GM21723 (cell line): ENCODE measurements around the gene AMBRA1.
A peak's percentile ranks its signal among the peaks of the same experiment; 100 is the strongest.

Experiments
- ATAC-seq: cut with Tn5 transposase; IDR thresholded peaks from one replicate; pipeline ENCODE4 v1.9.1; 2021; ENCODE audit warnings: mild to moderate bottlenecking, moderate library complexity; ENCODE audit not compliant: unreplicated experiment

Gene AMBRA1

DNA sequence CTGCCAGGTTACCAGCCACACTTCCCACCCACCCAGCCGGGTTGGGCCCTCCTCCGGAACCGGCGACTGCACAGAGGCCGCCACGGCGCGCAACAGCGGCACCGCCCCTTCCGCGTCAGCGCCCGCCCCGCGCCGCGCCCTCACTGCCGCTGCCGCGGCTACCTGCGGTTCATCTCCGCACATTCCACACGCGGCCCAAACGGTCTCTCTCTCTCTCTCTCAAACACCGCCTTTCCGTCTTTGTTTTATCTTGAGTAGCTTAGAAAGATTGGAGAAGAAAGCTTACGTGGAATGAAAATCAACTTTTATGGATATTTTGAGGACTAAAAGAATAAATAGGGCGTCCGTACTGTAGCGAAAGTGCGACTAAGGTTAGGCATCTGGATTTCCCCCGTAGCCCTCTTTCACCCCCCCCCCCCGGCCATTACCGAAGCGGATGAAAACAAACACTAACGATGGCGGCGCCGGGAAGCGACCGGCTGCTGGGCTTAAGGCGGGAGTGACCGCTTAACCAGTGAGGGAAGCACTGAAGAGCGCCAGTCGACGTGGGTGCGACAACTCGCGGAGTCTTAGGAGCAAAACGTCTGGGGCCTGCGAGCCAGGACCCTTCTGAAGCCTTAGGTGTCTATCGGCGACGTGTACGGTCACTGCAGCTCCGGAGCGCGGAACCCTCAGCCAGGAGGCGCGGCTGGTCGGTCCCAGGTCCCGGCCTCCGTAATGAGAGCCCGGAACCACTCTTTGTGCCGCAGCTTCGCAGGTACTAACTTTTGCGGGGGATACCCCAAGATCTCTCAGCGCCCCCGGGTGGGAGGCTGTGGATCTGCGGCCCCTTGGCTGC is 23.5 kb upstream of the AMBRA1 start, which contains the start of the genes ATG13 and HARBI1:
Gene ATG13, plus strand, starts transcription at position 420 of the 838 bp plus-strand sequence. CDS start 26,739 bp downstream, outside the sequence.
Gene HARBI1, minus strand, starts transcription at position 94 of the 838 bp plus-strand sequence. CDS start 990 bp downstream, outside the sequence.
- peak; percentile 92 for ATAC-seq

DNA sequence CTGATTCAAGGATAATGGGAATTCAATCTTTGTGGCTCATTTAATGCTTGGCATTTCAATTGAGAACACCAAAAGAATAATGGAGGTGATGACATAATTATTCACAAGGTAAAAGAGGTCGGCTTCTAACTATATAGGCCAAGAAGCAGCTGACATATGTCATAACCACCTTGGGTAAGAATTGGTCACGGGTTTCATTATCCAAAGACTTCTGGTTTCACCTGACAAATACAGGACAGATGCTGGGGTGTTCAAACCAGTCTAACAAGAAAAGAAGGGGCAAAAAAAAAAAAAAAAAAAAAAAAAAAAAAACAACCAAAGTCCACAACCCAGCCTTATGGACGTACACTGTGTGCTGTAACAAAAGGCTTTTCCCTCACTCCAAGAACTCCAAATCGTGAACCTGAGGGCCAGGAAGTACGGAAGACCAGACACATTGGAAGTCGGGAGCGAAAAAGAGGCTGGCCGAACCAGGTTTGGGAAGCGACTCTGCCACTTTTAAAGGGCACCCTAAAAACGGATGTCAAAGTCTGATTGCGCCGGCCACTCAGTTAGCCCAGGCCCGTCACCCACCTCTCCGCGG is 22.8 kb upstream of the AMBRA1 start:
- no peak for ATAC-seq

DNA sequence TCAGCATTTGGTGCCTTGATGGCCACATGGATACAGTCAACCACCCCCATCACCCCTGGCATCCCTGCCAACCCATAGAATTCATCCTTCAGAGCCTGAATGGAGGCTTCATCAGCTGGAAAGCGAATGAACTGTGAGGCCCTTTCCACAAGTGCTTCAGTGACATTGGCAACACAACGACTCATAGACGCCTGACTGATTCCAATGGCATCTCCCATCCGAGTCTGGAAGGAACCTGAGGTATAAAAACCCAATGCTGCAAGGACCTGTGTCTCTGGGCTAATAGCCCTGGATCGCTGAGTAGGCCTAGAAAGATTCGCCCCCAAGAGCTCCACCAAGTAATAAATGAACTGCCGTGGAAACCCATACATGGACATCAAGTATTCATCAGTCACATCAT is 21.9 kb upstream of the AMBRA1 start:
- ATAC-seq: no peak

DNA sequence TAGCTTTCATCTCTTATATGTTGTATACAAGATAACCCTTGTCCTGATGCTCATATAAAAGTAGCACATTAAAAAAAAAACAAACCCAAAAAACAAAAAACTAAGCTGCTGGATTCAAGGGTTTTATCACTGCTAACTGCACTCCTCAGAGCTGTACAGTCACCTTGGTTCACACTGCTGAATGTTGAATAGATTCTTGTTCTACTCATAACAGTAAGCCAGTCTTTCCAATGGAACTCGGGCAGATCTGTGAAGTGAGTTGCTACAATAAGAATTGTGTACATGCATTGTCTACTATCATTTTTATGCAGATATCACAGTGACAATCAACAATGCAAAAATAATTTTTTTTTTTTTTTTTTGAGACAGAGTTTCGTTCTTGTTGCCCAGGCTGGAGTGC is 18.5 kb upstream of the AMBRA1 start:
- no peak for ATAC-seq

DNA sequence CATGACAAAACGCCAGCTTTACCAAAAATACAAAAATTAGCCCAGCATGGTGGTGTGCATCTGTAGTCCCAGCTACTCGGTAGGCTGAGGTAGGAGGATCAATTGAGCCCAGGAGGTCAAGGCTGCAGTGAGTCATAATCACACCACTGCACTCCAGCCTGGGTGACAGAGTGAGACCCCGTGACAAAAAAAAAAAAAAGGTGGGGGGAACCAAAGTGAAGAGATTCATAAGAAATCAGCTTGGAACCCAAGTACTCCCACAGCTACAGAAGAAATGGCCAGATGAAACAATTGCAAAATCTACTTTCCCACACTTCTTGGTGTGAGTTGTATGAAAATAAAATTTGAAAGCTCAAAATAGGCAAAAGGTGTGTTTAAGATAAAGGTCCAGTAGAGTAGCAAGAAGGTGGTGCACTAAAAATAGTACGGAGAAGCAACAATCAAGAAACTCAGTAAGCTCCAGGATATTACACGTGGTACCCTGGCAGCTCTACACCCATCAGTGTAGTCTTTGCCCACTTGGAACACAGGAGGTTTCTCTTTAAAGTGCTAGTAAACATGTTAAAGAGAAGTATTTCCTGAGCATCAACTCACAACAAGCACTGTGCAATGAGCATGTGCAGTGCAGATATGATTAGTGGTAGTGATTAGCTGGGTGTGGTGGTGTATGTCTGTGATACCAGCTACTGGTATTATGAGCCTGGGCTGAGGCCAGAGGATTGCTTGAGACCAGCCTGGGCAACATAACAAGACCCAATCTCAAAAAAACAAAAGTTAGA is 17.9 kb upstream of the AMBRA1 start:
- no peak for ATAC-seq

DNA sequence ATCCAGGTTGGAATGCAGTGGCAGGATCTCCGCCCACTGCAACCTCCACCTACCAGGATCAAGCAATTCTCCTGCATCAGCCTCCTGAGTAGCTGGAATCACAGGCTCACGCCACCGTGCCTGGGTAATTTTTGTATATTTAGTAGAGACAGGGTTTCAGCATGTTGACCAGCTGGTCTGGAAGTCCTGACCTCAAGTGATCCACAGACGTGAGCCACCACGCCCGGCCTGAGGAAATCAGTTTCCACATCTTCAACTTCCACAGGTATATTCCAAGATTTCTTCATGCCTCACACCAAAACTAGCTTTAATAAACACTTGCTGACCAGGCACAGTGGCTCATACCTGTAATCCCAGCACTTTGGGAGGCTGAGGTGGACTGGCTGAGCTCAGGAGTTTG is 15.6 kb upstream of the AMBRA1 start:
- no peak for ATAC-seq

DNA sequence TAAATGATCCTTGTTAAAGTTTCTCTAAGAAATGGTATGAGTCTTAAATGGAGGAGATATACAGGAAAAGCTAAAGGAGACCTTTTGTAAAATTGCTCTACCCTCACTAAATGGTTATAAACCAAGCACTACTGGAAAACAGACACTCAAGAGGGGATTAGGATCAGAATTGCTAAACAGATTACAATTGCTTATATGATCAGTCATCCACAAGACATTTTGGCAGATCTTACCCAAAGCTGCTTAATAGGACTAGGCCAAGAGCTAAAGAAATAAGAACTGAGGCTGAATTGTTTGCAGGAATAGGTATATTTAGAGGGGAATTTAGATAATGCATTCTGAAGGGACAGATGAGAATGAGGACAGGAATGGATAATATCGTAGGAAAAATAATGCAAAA is 13.7 kb upstream of the AMBRA1 start:
- ATAC-seq: no peak

DNA sequence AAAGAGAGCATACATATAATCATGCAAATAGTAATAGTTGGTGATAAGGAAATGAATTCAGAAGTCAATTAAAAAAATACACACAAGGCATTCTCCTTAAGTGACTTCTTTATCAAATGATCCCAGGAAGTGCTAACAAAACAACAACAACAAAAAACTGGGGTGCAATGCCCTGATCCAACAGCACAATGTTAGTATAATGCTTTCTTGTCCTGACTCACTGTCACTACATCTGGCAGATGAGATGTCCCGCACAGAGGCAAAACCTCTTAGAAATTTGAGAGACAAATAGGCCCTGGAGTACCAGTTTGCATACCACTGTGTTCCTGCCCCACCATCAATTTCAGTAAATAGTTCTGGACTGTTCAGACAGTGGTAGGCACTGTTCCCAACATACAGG is 11.0 kb upstream of the AMBRA1 start:
- ATAC-seq: no peak

DNA sequence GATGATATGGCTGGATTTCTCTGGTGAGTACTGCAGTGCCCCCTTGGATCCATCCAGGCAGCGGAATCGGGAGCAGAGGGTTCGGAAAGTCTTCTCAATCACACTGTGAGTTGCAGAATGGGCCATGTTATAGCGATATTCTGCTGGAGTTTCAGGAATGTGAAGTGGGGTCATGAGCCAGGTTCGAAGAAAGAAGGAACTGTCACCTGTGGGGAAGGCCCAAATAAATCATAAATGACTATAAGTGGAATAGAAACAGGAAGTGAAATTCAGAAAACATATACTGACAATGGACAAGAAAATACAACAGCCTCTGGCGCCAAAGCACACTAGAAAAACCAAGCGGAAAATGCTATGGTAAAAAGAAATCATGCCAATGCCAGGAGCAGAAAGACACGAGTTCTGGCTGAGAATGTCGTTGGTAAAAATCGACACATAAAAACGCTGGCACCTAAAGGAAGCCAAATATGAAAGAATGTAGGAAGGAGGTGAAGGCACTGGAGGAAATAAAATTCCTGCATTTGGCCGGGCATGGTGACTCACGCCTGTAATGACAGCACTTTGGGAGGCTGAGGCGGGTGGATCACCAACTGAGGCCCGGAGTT is 10.0 kb upstream of the AMBRA1 start:
- no peak for ATAC-seq

DNA sequence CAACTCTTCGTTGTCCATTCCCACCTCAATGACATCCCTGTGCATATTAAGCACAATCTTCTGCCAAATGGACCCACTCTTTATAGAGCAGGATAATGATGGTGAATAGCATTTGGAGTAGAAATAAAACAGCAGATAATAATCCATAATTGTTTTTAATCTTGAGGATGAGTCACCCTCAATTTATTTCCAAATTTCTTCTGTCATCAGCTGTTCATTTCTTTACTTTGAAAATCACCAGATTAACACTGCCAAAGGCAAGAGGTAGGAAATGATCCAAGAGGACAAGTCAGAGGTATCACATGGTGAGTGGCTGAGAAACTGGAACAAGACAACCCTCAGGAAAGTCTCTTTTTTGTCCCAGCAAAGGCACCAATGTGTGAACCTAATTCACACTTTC is 7.3 kb upstream of the AMBRA1 start:
- ATAC-seq: no peak

DNA sequence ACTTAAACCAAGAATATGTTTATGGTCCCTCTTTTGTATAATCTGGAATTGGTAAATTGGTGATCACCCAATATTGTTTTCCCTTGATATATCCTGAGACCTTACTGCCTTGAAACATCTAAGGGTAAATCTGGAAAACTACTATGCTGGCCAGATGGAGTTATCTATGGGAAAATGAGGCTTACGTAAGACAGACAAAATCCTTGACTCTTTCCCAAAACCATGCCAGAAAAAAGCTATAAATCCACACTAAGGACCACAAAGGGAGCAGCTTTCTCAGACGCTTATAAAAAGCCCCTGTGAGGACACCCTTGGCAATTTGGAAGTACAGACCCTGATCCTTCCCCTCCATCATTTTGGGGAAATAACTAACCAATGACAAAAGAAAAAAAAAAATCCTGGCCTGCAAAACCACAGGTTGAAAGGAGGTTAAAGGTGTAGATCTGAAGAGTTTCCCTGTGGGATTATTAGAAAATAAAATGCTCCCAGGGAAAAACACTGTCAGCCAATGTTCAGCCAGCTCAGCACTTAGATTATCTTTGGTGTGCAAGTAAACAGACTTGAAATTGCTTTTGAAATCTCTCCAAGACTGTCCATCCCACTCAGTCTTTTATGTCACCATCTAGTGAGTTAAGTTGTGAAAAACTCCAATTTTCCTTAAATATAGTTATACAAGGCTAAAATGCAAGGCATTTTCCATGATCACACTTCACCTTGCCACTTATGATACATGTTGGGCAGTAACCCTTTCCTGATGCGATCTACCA is 6.6 kb upstream of the AMBRA1 start:
- ATAC-seq: no peak

DNA sequence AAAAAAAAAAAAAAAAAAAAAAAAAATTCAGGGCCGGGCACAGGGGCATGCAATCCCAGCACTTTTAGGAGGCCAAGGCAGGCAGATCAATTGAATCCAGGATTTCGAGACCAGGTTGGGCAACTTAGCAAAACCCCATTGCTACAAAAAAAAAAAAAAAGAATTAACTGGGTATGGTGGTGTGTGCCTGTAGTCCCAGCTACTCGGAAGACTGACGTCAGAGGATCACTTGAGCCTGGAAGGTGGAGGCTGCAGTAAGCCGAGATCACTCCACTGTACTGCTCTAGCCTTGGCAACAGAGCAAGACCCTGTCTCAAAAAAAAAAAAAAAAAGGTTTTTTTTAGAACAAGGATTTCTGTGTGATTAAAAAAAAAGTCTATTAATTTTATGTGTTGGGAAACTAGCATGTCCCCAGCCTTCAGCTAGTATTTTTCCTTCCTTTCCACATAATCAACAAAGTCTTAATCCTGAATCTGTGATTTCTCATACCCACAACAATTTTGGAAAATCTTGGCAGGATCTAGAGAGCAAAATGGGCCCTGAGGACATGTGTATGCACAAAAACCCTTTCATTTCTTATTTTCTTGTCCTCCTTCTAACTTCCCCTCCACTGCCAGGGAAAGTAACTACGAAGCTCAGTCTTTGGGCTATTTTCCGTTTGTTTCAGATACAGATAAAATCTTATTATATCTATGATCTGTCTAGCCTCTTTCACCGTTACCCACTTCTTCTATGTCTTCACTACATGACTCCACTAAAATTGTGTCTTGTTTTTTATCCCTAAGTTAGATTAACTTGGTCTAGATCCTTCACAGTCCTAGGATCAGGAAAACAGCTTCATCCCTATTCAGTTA is 5.7 kb upstream of the AMBRA1 start:
- ATAC-seq: no peak

DNA sequence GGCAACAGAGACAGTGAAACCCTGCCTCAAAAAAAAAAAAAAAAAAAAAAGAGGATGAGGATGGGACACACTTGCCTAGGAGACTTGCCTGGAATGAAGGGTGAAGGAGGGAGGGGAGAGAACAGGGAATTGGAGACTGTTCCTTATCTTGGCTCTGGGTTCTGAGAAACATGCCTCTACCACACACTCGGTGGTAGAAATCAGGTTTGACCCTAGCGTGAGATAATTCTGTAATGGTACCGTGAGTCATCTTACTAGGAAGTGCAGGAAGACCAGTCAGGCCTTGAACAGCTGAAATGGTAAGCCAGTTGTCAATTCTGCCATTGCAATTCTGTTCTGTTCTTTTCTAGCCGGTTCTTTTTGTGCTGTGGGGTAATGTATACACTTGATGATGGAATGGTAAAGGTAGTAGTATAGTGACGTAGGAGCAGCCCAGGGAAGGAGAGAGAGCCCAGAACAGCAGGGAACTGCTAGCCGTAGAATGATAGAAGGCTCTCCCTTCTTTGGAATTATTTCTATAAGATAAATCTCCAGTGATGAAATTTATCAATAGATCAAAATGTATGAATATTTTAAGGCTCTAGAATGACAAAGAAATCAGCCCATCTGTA is 3.9 kb upstream of the AMBRA1 start:
- no peak for ATAC-seq

DNA sequence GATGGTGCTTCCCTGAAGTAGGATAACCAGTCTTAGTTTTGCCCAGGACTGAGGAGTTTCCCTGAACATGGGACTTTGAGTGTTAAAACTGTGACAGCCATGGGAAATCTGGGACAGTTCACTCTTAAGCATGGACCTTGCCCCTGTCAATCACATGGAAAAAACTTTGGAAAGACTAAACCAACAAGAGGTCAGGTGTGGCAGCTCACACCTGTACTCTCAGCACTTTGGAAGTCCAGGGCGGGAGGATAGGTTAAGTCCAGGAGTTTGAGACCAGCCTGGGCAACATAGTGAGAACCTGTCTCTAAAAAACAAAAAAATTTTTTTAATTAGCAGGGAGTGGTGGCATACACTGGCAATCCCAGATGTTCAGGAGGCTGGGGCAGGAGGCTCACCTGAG is 3.3 kb upstream of the AMBRA1 start:
- ATAC-seq: no peak

DNA sequence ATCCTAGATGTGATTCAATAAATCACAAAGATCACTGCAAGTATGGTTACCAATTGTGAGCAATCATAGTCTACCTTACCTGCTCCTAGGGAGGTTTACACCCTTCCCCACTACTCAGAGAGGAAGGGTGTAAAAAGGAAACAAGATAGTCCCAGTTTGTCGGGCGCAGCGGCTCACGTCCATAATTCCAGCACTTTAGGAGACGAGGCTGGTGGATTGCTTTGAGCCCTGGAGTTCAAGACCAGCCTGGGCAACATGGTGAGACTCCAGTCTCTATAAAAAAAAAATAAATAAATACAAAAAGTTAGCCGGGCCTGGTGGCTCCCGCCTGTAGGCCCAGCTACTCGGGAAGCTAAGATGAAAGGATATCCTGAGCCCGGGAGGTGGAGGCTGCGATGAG is 962 bp upstream of the AMBRA1 start:
- ATAC-seq: no peak

DNA sequence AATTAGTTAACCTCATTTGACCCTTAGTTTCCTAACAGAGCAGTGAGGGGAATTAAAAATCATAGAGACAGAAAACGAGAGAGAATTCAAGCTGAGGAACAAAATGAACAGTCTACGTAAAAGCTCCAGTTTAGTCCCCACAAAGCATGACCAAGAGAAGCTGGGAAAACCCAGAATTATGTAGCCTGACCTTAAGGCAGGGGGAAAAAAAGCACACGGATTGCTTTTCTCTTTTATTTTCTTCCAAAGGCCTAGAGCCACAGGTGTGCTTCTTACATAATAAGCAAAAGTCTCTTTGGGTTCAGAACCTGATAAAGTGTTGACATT is 514 bp upstream of the AMBRA1 start:
- ATAC-seq: no peak

DNA sequence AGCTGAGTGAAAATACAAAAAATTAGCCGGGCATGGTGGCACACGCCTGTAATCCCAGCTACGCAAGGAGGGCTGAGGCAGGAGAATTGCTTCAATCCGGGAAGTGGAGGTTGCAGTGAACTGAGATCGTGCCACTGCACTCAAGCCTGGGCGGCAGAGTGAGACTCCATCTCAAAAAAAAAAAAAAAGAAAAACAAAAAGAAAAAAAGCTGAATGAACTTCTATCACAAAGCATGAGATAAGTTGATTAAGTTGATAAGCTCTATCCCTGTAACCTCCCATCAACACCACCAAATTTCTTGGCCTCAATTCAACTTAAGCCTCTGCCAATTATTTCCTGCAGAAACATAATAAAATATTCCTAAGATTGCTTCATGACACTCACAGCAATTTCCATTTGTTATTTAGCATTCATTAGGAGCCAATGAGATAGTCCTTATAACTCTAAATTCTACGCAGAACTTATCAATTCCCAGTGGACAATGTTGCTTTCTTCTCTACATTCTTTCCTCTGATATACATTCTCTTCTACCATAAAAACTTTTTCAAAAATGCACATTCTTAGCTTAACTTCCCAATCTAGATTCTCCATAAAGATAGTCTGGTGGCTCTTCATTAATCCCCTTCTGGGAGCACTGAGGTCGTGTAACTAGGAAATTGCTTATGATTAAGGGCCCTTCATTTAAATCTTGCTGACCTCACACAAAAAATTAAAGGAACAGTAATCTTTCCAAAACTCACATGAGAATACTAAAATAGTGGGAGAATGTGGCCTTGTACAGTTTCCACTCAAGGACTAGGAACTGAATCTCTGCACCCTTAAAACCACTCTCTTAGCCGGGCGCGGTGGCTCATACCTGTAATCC is 2.9 kb downstream of the AMBRA1 start:
- no peak for ATAC-seq

DNA sequence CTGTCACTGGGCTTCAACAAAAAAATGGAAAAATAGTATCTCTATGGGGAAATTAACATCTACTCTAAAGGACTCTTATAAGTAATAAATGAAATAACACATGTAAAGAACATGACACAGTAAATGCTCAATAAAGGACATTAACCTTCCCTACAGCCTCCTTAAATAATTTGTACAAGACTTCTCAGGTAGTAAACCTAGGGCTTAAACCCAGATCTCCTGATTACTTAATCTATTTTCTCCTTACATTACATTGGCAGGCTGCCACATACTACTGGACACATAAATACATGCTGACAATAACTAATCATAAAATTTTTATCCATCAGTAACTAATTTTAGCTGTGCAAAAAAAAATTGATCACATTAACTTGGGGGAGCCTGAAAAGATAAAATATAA is 4.9 kb downstream of the AMBRA1 start:
- no peak for ATAC-seq
